B cell (primary cell): ENCODE results near the gene REEP6. TPM values are rescaled to one million over a fixed set of nuclear protein-coding genes. Genes with fewer than 3 reads are reported as not detected.

Experiments
- ATAC-seq: fragments of 200-7000 bp; cut with Tn5 transposase; one replicate; pipeline ENCODE4 v1.10.0; 2021; ENCODE audit warnings: low read depth, mild to moderate bottlenecking, moderate number of reproducible peaks, moderate library complexity
- CTCF ChIA-PET: fragments of 350-600 bp; sonication (Branson Sonifier 250); formaldehyde crosslinking; loops from one replicate; lab custom pipeline; 2021; ENCODE audit warnings: antibody characterized with exemption, inconsistent platforms; lab: Charles Lee
- POLR2A ChIA-PET: fragments of 350-600 bp; sonication (Branson Sonifier 250); formaldehyde crosslinking; loops from one replicate; lab custom pipeline; 2021; ENCODE audit warnings: antibody characterized with exemption; lab: Charles Lee
- DNase-seq: peaks from one replicate; pipeline ENCODE4 v3.0.0; 2013
- H2AFZ ChIP-seq: 2 replicates; pipeline ENCODE4 v1.6.1; 2012; ENCODE audit warnings: mild to moderate bottlenecking, low read depth, low read length; ENCODE audit not compliant: insufficient read depth, poor library complexity, severe bottlenecking
- H3K27ac ChIP-seq, 2 donors: 1 replicate in 1 of 2; 2 replicates in 1 of 2; pipeline ENCODE4 v1.5.1; 2012 to 2013; ENCODE audit warnings: low read length in 2 of 2, mild to moderate bottlenecking in 2 of 2, moderate library complexity in 1 of 2
- H3K27me3 ChIP-seq, 4 experiments: fragments of 200-600 bp in 1 of 4; sonication (generic) in 1 of 4; replicated peaks in 1 of 4; 1 replicate in 2 of 4; 2 replicates in 2 of 4; pipeline versions ENCODE4 v1.6.1 to v1.7.0; 2013 to 2016; ENCODE audit warnings: low read length in 3 of 4, mild to moderate bottlenecking in 2 of 4, mixed read lengths in 1 of 4, moderate library complexity in 1 of 4; ENCODE audit not compliant: insufficient read depth in 4 of 4, control insufficient read depth in 3 of 4; ENCODE audit errors: control extremely low read depth in 1 of 4
- H3K36me3 ChIP-seq, 2 experiments: replicated peaks in 1 of 2; 1 replicate in 1 of 2; 2 replicates in 1 of 2; pipeline versions ENCODE4 v1.6.1 to v1.7.1; 2013; ENCODE audit warnings: low read length in 1 of 2; ENCODE audit not compliant: insufficient read depth in 2 of 2, control insufficient read depth in 1 of 2; ENCODE audit errors: control extremely low read depth in 1 of 2, extremely low read depth in 1 of 2
- H3K4me1 ChIP-seq, 2 donors: fragments of 200-600 bp in 1 of 2; sonication (generic) in 1 of 2; 1 replicate in 1 of 2; 2 replicates in 1 of 2; pipeline versions ENCODE4 v1.5.1 to v1.6.1; 2013 to 2017; ENCODE audit warnings: low read length in 2 of 2; ENCODE audit not compliant: control insufficient read depth in 2 of 2, insufficient read depth in 2 of 2
- H3K4me2 ChIP-seq: replicated peaks from 2 replicates; pipeline ENCODE3; 2012; ENCODE audit warnings: mild to moderate bottlenecking, low read depth, low read length; ENCODE audit not compliant: poor library complexity, severe bottlenecking
- H3K4me3 ChIP-seq, 5 experiments: fragments of 200-600 bp in 1 of 5; sonication (generic) in 1 of 5; 1 replicate in 3 of 5; 2 replicates in 2 of 5; pipeline versions ENCODE4 v1.5.1 to v1.7.0; 2011 to 2016; ENCODE audit warnings: low read length in 4 of 5, mild to moderate bottlenecking in 4 of 5, low read depth in 2 of 5, control low read depth in 1 of 5, moderate library complexity in 1 of 5; ENCODE audit not compliant: insufficient read depth in 1 of 5; ENCODE audit errors: control extremely low read depth in 1 of 5, extremely low read depth in 1 of 5
- H3K79me2 ChIP-seq: fragments of 200-600 bp; sonication (generic); one replicate; pipeline ENCODE4 v1.6.0; 2016; ENCODE audit warnings: low read length; ENCODE audit not compliant: control insufficient read depth, insufficient read depth
- H3K9ac ChIP-seq: fragments of 200-600 bp; sonication (generic); 2 replicates; pipeline ENCODE4 v1.6.1; 2017; ENCODE audit warnings: mild to moderate bottlenecking, low read length, moderate library complexity
- H3K9me3 ChIP-seq, 3 donors: one replicate each; pipeline versions ENCODE4 v1.6.1 to v1.7.1; 2013; ENCODE audit warnings: low read length in 2 of 3; ENCODE audit not compliant: control insufficient read depth in 2 of 3, insufficient read depth in 1 of 3; ENCODE audit errors: control extremely low read depth in 1 of 3
- H4K20me1 ChIP-seq: 2 replicates; pipeline ENCODE4 v1.6.0; 2012; ENCODE audit warnings: mild to moderate bottlenecking, low read length; ENCODE audit not compliant: insufficient read depth, control insufficient read depth, poor library complexity, severe bottlenecking
- H3K27ac Mint-ChIP-seq: one replicate; pipeline ENCODE4 v1.8.0; 2021; ENCODE audit warnings: mixed read lengths
- H3K27me3 Mint-ChIP-seq: one replicate; pipeline ENCODE4 v1.8.0; 2021; ENCODE audit warnings: mixed read lengths
- H3K4me1 Mint-ChIP-seq: one replicate; pipeline ENCODE4 v1.8.0; 2021; ENCODE audit warnings: mixed read lengths
- H3K4me3 Mint-ChIP-seq: one replicate; pipeline ENCODE4 v1.8.0; 2021; ENCODE audit warnings: mixed read lengths
- H3K9me3 Mint-ChIP-seq: one replicate; pipeline ENCODE4 v1.8.0; 2022; ENCODE audit warnings: mixed read lengths; ENCODE audit not compliant: insufficient read depth
- CTCF ChIP-seq: fragments of 200-600 bp; IDR thresholded peaks from one replicate; pipeline ENCODE4 v1.8.0; 2022; ENCODE audit warnings: antibody characterized with exemption, mild to moderate bottlenecking
- EZH2 ChIP-seq: IDR thresholded peaks from 2 replicates; pipeline ENCODE4 v1.6.1; 2012; ENCODE audit warnings: borderline replicate concordance, low read depth, mild to moderate bottlenecking, moderate library complexity, low read length; ENCODE audit not compliant: insufficient read depth, poor library complexity, severe bottlenecking
- WGBS: methylation state at CpG from one replicate; pipeline ENCODE4 v1.1.5; 2013; ENCODE audit warnings: missing lambda C conversion rate; ENCODE audit not compliant: insufficient coverage; 5-methylcytosine and 5-hydroxymethylcytosine counted together
- intact Hi-C: fragments of 100-400 bp; cut with micrococcal nuclease; formaldehyde crosslinking; loops from one replicate; pipeline ENCODE4 v1.10.0; 2022
- polyA plus RNA-seq: library from polyadenylated mRNA; depleted of rRNA; stranded (reverse); fragments of >200 nt; gene quantifications from 2 replicates; pipeline ENCODE4 v1.2.3, GENCODE V29; 2012
- total RNA-seq, 2 donors: library from RNA; stranded (reverse); fragments of 120-200 nt in 1 of 2; gene quantifications; 1 replicate in 1 of 2; 2 replicates in 1 of 2; pipeline versions ENCODE4 v1.2.3 to v1.2.4, GENCODE V29; 2013 to 2022

The REEP6 gene
- total and polyA plus RNA-seq, 2 donors (not counting 1 experiment from before 2014, with no cell fraction given), result 0.64 to 1.1 TPM

GRCh38 chr19:1451916-1452801 is 38.8 kb upstream of the REEP6 start:
- WGBS, result 55% methylated on average over 39 of the region's 39 CpGs
- H3K36me3 ChIP-seq, result no peaks in the 10 kb centered on the region
- peaks cover 0 to 86% (median 56%) of the 10 kb centered on the region in 4 experiments for H3K27me3 ChIP-seq
- peaks cover 0 to 54% (median 0%) of the 10 kb centered on the region in 3 donors for H3K9me3 ChIP-seq
- intact Hi-C loops, result no loop called here
- Mint-ChIP-seq H3K27ac (no peak overlapping the region), H3K9me3 (no peaks in the 10 kb centered on the region), H3K4me1 (peaks cover 31% of the 10 kb centered on the region), H3K4me3 (no peak overlapping the region), H3K27me3 (peaks cover 46% of the 10 kb centered on the region)
- no peak overlapping the region for H3K9ac ChIP-seq
- DNase-seq (no peak), ATAC-seq (no peak)
- no peak for TF ChIP-seq EZH2
- H3K79me2 ChIP-seq, result no peaks in the 10 kb centered on the region
- ChIA-PET POLR2A (interaction anchor here (0.5 kb wide), 1 partner anchor 11 kb away, joined by 4 read pairs; no protein-coding TSS in a partner anchor), CTCF (no interaction called here)
- H3K4me2 ChIP-seq, result no peak overlapping the region
- H3K4me3 ChIP-seq, result no peak overlapping the region
- peaks cover 12% of the 10 kb centered on the region for H4K20me1 ChIP-seq
- no peak overlapping the region for H3K27ac ChIP-seq
- no peak overlapping the region for H2AFZ ChIP-seq
- peaks cover 39 to 44% of the 10 kb centered on the region in 2 donors for H3K4me1 ChIP-seq

GRCh38 chr19:1452802-1453524 is 38.0 kb upstream of the REEP6 start:
- Mint-ChIP-seq H3K9me3 (no peaks in the 10 kb centered on the region), H3K4me1 (peaks cover 30% of the 10 kb centered on the region), H3K27ac (no peak overlapping the region), H3K27me3 (peaks cover 39% of the 10 kb centered on the region), H3K4me3 (no peak overlapping the region)
- H3K27me3 ChIP-seq, result peaks cover 0 to 85% (median 50%) of the 10 kb centered on the region in 4 experiments
- ATAC-seq, result no peak
- H3K79me2 ChIP-seq, result no peaks in the 10 kb centered on the region
- H3K9ac ChIP-seq, result no peak overlapping the region
- no peak overlapping the region for H3K4me3 ChIP-seq
- no peak for DNase-seq
- intact Hi-C loops, result no loop called here
- ChIA-PET CTCF (interaction anchor here (0.8 kb wide), 1 partner anchor 208 kb away, joined by 3 read pairs; no protein-coding TSS in a partner anchor), POLR2A (no interaction called here)
- H3K4me1 ChIP-seq, result peaks cover 39 to 42% of the 10 kb centered on the region in 2 donors
- no peak overlapping the region for H3K4me2 ChIP-seq
- no peaks in the 10 kb centered on the region for H3K36me3 ChIP-seq
- H3K27ac ChIP-seq, result no peak overlapping the region
- no peak for TF ChIP-seq CTCF
- TF ChIP-seq EZH2, result no peak
- peaks cover 0 to 47% (median 0%) of the 10 kb centered on the region in 3 donors for H3K9me3 ChIP-seq
- no peak overlapping the region for H2AFZ ChIP-seq
- 75% methylated on average over 20 of the region's 30 CpGs for WGBS
- H4K20me1 ChIP-seq, result peaks cover 7% of the 10 kb centered on the region
